Measurements from ENCODE around the gene PSEN1.

The PSEN1 gene

GRCh38 chr14:73238424-73238852 is 102.1 kb downstream of the PSEN1 start:
- peak overlapping the region; percentile 47 for H3K4me3 ChIP-seq (ENCODE audit: low read depth, low read length)

GRCh38 chr14:73238941-73239340 is 102.6 kb downstream of the PSEN1 start:
- H3K4me3 ChIP-seq (ENCODE audit: low read depth, low read length) = no peak overlapping the region

- H3K4me3 ChIP-seq (ENCODE audit: low read depth, low read length) = peak overlapping the region; percentile 13
Measured at GRCh38 chr14:73239393-73240241, 103.3 kb downstream of the PSEN1 start.

- H3K4me3 ChIP-seq (ENCODE audit: low read depth, low read length) = no peak overlapping the region
Measured at GRCh38 chr14:73240816-73241480, 104.6 kb downstream of the PSEN1 start.

GRCh38 chr14:73241481-73242165 is 105.3 kb downstream of the PSEN1 start:
- no peak overlapping the region for H3K4me3 ChIP-seq (ENCODE audit: low read depth, low read length)

- H3K4me3 ChIP-seq (ENCODE audit: low read depth, low read length) = no peak overlapping the region
Measured at GRCh38 chr14:73242357-73242901, 106.1 kb downstream of the PSEN1 start.

- no peak overlapping the region for H3K4me3 ChIP-seq (ENCODE audit: low read depth, low read length)
Measured at GRCh38 chr14:73243341-73243740, 107.0 kb downstream of the PSEN1 start.

- no peak overlapping the region for H3K4me3 ChIP-seq (ENCODE audit: low read depth, low read length)
Measured at GRCh38 chr14:73243748-73244147, 107.4 kb downstream of the PSEN1 start.

GRCh38 chr14:73244541-73245290 is 108.4 kb downstream of the PSEN1 start:
- no peak overlapping the region for H3K4me3 ChIP-seq (ENCODE audit: low read depth, low read length)

- peak overlapping the region; percentile 20 for H3K4me3 ChIP-seq (ENCODE audit: low read depth, low read length)
Measured at GRCh38 chr14:73245480-73246325, 109.4 kb downstream of the PSEN1 start.

GRCh38 chr14:73246387-73247150 is 110.3 kb downstream of the PSEN1 start:
- H3K4me3 ChIP-seq (ENCODE audit: low read depth, low read length) = no peak overlapping the region

GRCh38 chr14:73248108-73248868 is 112.0 kb downstream of the PSEN1 start:
- H3K4me3 ChIP-seq (ENCODE audit: low read depth, low read length) = no peak overlapping the region

GRCh38 chr14:73249108-73249507 is 112.8 kb downstream of the PSEN1 start:
- no peak overlapping the region for H3K4me3 ChIP-seq (ENCODE audit: low read depth, low read length)

GRCh38 chr14:73249564-73250316 is 113.4 kb downstream of the PSEN1 start:
- H3K4me3 ChIP-seq (ENCODE audit: low read depth, low read length) = no peak overlapping the region

GRCh38 chr14:73250317-73250713 is 114.0 kb downstream of the PSEN1 start:
- no peak overlapping the region for H3K4me3 ChIP-seq (ENCODE audit: low read depth, low read length)

GRCh38 chr14:73250781-73251500 is 114.6 kb downstream of the PSEN1 start:
- H3K4me3 ChIP-seq (ENCODE audit: low read depth, low read length) = no peak overlapping the region
